Liver (tissue), 10 donors: ENCODE results near the gene RPS6KB1. TPM values are rescaled to one million over a fixed set of nuclear protein-coding genes. Genes with fewer than 3 reads are reported as not detected.
"Not testable (repeated sequence)": the region's sequence is repeated elsewhere in the genome, so short reads cannot be mapped to it uniquely, and the experiment has no call there.

ENCODE experiments used
- DNase-seq: peaks from one replicate; pipeline ENCODE4 v3.0.0-alpha.2; 2017; ENCODE audit warnings: low spot score
- H3K27ac ChIP-seq, 2 donors: one replicate each; pipeline ENCODE4 v1.7.0; 2013; ENCODE audit warnings: inconsistent platforms in 2 of 2, low read length in 2 of 2, control low read depth in 1 of 2, low read depth in 1 of 2, mild to moderate bottlenecking in 1 of 2
- H3K27me3 ChIP-seq, 4 donors: one replicate each; pipeline versions ENCODE4 v1.6.1 to v1.7.0; 2013; ENCODE audit warnings: low read length in 3 of 4, inconsistent platforms in 1 of 4, mild to moderate bottlenecking in 1 of 4, moderate library complexity in 1 of 4; ENCODE audit not compliant: control insufficient read depth in 4 of 4, insufficient read depth in 4 of 4
- H3K36me3 ChIP-seq, 4 donors: one replicate each; pipeline versions ENCODE4 v1.6.1 to v1.7.0; 2013; ENCODE audit warnings: low read length in 3 of 4, mild to moderate bottlenecking in 3 of 4, low read depth in 1 of 4, moderate library complexity in 1 of 4; ENCODE audit not compliant: control insufficient read depth in 4 of 4, insufficient read depth in 3 of 4
- H3K4me1 ChIP-seq, 4 donors: one replicate each; pipeline versions ENCODE4 v1.6.1 to v1.7.0; 2013; ENCODE audit warnings: low read length in 3 of 4, mild to moderate bottlenecking in 3 of 4, moderate library complexity in 1 of 4; ENCODE audit not compliant: control insufficient read depth in 4 of 4, insufficient read depth in 4 of 4
- H3K4me3 ChIP-seq, 3 donors: one replicate each; pipeline versions ENCODE4 v1.6.1 to v1.7.0; 2013; ENCODE audit warnings: low read length in 3 of 3, control low read depth in 1 of 3, low read depth in 1 of 3, mild to moderate bottlenecking in 1 of 3
- H3K9ac ChIP-seq, 2 donors: one replicate each; pipeline ENCODE4 v1.7.0; 2013; ENCODE audit warnings: low read length in 2 of 2, mild to moderate bottlenecking in 2 of 2, moderate library complexity in 2 of 2, control low read depth in 1 of 2, low read depth in 1 of 2
- H3K9me3 ChIP-seq, 4 donors: one replicate each; pipeline versions ENCODE4 v1.6.1 to v1.7.0; 2013; ENCODE audit warnings: low read length in 3 of 4; ENCODE audit not compliant: control insufficient read depth in 4 of 4
- RAD21 ChIP-seq, 2 donors: IDR thresholded peaks; 2 replicates each; pipeline ENCODE4 v1.6.1; 2016; ENCODE audit warnings: antibody characterized with exemption in 2 of 2, mild to moderate bottlenecking in 2 of 2
- RXRA ChIP-seq, 2 donors: IDR thresholded peaks; 2 replicates each; pipeline ENCODE4 v1.6.1; 2017 to 2018; ENCODE audit warnings: antibody characterized with exemption in 2 of 2, mild to moderate bottlenecking in 1 of 2
- WGBS: extraction: QIAGEN DNeasy Blood & Tissue Kit; methylation state at CpG from one replicate; pipeline ENCODE4 v1.1.7; 2013; 5-methylcytosine and 5-hydroxymethylcytosine counted together
- polyA plus RNA-seq, 2 donors: library from polyadenylated mRNA; stranded (reverse) in 1 of 2; unstranded in 1 of 2; fragments of 200-250 nt in 1 of 2; fragments of >200 nt in 1 of 2; fragmentation: Nextera tagmentation in 1 of 2; extraction: Ambion mirVana in 1 of 2; gene quantifications; one replicate each; pipeline versions ENCODE4 v1.2.1 to v1.2.3, GENCODE V29; 2013 to 2015
- small RNA-seq: library from RNA; depleted of rRNA; stranded (forward); fragments of <200 nt; gene quantifications from one replicate; pipeline ENCODE3, GENCODE V24; 2014
- total RNA-seq, 2 donors: library from RNA; depleted of rRNA; stranded (reverse); fragments of >200 nt; gene quantifications; one replicate each; pipeline ENCODE4 v1.2.3, GENCODE V29; 2014
- TF ChIP-seq, protein P1 (sequence below): IDR thresholded peaks from 2 replicates; pipeline ENCODE4 v1.6.1; 2016; ENCODE audit warnings: antibody characterized with exemption
- TF ChIP-seq, protein P2 (sequence below): fragments of 150-350 bp; IDR thresholded peaks from 2 replicates; pipeline ENCODE4 v1.5.1; 2017; ENCODE audit warnings: improper control_type of control experiment, low read depth, low read length; ENCODE audit not compliant: missing input control
- donor health status: healthy.
- donor health status: healthy.
- donor health status: healthy.
- donor health status: healthy.
- donor health status: healthy.

The RPS6KB1 gene
- total and polyA plus RNA-seq, 4 donors: 5.6 to 22.1 (median 15.3) TPM

DNA sequence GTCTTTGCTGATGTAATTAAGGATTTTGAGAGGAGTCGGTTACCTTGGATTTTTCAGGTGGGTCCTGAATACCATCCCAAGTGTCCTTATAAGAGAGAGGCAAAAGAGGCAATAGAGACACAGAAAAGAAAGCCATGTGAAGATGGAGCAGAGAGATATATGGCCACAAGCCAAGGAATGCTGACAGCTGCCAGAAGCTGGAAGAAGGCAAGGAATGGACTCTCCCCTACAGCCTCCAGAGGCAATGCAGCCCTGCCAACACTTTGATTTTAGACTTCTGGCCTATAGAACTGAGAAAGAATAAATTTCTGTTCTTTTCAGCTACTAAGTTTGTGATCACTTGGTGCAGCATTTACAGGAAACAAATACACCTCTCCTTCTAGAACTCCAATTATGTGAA, 79.9 kb downstream of the RPS6KB1 start:
- H3K27ac ChIP-seq: no peak overlapping the region
- no peaks in the 10 kb centered on the region for H3K36me3 ChIP-seq
- TF ChIP-seq, protein P1, sequence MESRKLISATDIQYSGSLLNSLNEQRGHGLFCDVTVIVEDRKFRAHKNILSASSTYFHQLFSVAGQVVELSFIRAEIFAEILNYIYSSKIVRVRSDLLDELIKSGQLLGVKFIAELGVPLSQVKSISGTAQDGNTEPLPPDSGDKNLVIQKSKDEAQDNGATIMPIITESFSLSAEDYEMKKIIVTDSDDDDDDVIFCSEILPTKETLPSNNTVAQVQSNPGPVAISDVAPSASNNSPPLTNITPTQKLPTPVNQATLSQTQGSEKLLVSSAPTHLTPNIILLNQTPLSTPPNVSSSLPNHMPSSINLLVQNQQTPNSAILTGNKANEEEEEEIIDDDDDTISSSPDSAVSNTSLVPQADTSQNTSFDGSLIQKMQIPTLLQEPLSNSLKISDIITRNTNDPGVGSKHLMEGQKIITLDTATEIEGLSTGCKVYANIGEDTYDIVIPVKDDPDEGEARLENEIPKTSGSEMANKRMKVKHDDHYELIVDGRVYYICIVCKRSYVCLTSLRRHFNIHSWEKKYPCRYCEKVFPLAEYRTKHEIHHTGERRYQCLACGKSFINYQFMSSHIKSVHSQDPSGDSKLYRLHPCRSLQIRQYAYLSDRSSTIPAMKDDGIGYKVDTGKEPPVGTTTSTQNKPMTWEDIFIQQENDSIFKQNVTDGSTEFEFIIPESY: no peak
- TF ChIP-seq, protein P2, sequence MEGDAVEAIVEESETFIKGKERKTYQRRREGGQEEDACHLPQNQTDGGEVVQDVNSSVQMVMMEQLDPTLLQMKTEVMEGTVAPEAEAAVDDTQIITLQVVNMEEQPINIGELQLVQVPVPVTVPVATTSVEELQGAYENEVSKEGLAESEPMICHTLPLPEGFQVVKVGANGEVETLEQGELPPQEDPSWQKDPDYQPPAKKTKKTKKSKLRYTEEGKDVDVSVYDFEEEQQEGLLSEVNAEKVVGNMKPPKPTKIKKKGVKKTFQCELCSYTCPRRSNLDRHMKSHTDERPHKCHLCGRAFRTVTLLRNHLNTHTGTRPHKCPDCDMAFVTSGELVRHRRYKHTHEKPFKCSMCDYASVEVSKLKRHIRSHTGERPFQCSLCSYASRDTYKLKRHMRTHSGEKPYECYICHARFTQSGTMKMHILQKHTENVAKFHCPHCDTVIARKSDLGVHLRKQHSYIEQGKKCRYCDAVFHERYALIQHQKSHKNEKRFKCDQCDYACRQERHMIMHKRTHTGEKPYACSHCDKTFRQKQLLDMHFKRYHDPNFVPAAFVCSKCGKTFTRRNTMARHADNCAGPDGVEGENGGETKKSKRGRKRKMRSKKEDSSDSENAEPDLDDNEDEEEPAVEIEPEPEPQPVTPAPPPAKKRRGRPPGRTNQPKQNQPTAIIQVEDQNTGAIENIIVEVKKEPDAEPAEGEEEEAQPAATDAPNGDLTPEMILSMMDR: no peak
- no peak for TF ChIP-seq RXRA (IDR thresholded peaks at IDR 0.05)
- no peak for TF ChIP-seq RAD21 (IDR thresholded peaks at IDR 0.05)
- no peak overlapping the region for H3K9ac ChIP-seq
- DNase-seq: no peak
- no peaks in the 10 kb centered on the region for H3K4me1 ChIP-seq
- H3K9me3 ChIP-seq: no peaks in the 10 kb centered on the region
- no peaks in the 10 kb centered on the region for H3K27me3 ChIP-seq
- H3K4me3 ChIP-seq: no peak overlapping the region
- 96% methylated on average over 1 of the region's 1 CpG for WGBS

DNA sequence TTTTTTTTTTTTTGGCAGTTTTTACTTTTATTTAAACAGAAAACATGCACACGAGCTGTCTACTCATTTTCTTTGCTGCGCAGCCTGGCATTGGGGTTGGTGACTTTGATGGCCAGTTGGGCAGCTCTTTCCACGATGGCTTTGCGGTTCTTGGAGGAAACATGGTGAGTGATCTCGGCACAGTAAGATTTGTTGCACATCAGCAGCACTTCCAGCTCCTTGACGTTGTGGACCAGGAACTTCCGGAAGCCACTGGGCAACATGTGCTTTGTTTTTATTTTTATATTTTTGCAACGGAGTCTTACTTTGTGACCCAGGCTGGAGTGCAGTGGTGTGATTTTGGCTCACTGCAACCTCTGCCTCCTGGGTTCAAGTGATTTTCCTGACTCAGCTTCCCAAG, 80.6 kb downstream of the RPS6KB1 start:
- not testable (repeated sequence) for H3K27me3 ChIP-seq, DNase-seq, H3K9ac ChIP-seq, H3K9me3 ChIP-seq, H3K36me3 ChIP-seq, H3K27ac ChIP-seq, H3K4me3 ChIP-seq, H3K4me1 ChIP-seq
- WGBS: 95% methylated on average over 8 of the region's 8 CpGs

DNA sequence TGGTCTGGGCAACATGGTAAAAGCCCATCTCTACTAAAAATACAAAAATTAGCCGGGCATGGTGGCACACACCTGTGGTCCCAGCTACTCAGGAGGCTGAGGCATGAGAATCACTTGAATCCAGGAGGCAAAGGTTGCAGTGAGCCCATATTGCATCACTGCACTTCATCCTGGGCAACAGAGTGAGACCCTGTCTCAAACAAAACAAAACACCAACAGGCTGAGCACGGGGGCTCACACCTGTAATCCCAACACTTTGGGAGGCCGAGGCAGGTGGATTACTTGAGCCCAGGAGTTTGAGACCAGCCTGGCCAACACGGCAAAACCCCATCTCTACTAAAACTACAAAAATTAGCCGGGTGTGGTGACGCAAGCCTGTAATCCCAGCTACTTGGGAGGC, 82.2 kb downstream of the RPS6KB1 start:
- WGBS: 96% methylated on average over 6 of the region's 6 CpGs
- not testable (repeated sequence) for H3K9ac ChIP-seq, H3K27ac ChIP-seq, H3K4me3 ChIP-seq, H3K27me3 ChIP-seq, H3K9me3 ChIP-seq, H3K4me1 ChIP-seq, H3K36me3 ChIP-seq, DNase-seq

DNA sequence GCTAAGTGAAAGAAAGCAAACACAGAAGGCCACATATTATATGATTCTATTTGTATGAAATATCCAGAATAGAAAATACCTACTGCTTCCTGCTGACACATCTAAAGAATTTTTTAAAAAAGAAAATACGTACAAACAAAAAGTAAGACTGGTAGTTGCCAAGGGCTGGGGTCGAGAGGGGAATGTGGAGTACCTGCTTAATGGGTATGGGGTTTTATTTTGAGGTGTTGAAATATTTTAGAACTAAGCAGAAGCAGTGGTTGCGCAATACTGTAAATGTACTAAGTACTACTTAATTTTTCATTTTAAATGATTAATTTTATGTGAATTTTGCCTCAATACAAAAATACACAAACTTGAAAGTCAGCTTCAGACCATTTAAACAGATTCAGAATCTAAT, 103.7 kb downstream of the RPS6KB1 start:
- not testable (repeated sequence) for H3K4me1 ChIP-seq, H3K27ac ChIP-seq, H3K9me3 ChIP-seq, H3K36me3 ChIP-seq, DNase-seq, H3K27me3 ChIP-seq, H3K9ac ChIP-seq, H3K4me3 ChIP-seq
- WGBS: 82% methylated on average over 3 of the region's 3 CpGs

Small RNAs within 50 kb of the gene (small RNA-seq; reads per million reads assigned to genes)
- gene RNU6-450P (not detected), gene RPS29P21 (not detected)

Other genes with a start within 250 kb of the RPS6KB1 start
- gene PTRH2, start 185.7 kb upstream of the RPS6KB1 start, total RNA-seq: 10 to 100 TPM in 1 of 2 donors, 1 to 10 TPM in 1; 9.7 to 23.4 TPM
- gene PTRH2, start 185.7 kb upstream of the RPS6KB1 start, polyA plus RNA-seq: 10 to 100 TPM; 22.7 to 39.1 TPM
- 100 to 1,000 TPM in 1 of 2 donors, 10 to 100 TPM in 1; 58.1 to 118 TPM for gene VMP1, start 185.5 kb upstream of the RPS6KB1 start, total RNA-seq
- 10 to 100 TPM; 46.4 to 85.0 TPM for gene VMP1, start 185.5 kb upstream of the RPS6KB1 start, polyA plus RNA-seq
- 10 to 100 TPM in 1 of 2 donors, 1 to 10 TPM in 1; 8.5 to 12.7 TPM for gene TUBD1, start 178 bp upstream of the RPS6KB1 start, total RNA-seq
- gene TUBD1, start 178 bp upstream of the RPS6KB1 start, polyA plus RNA-seq: 1 to 10 TPM; 2.1 to 3.5 TPM
- gene RNFT1, start 71.6 kb downstream of the RPS6KB1 start, total RNA-seq: 10 to 100 TPM; 20.1 to 33.5 TPM
- gene RNFT1, start 71.6 kb downstream of the RPS6KB1 start, polyA plus RNA-seq: 10 to 100 TPM; 17.3 to 20.6 TPM
- gene HEATR6, start 185.8 kb downstream of the RPS6KB1 start, total RNA-seq: 1 to 10 TPM; 5.4 to 5.6 TPM
- 1 to 10 TPM; 2.4 to 2.8 TPM for gene HEATR6, start 185.8 kb downstream of the RPS6KB1 start, polyA plus RNA-seq